Liver (tissue), 9 donors: ENCODE measurements around the gene SENP1. TPM values are rescaled to one million over a fixed set of nuclear protein-coding genes. Genes with fewer than 3 reads are reported as not detected.

Source experiments
- DNase-seq: peaks from one replicate; pipeline ENCODE4 v3.0.0-alpha.2; 2017; ENCODE audit warnings: low spot score
- H3K27ac ChIP-seq, 2 donors: one replicate each; pipeline ENCODE4 v1.7.0; 2013; ENCODE audit warnings: inconsistent platforms in 2 of 2, low read length in 2 of 2, control low read depth in 1 of 2, low read depth in 1 of 2, mild to moderate bottlenecking in 1 of 2
- H3K27me3 ChIP-seq, 4 donors: one replicate each; pipeline versions ENCODE4 v1.6.1 to v1.7.0; 2013; ENCODE audit warnings: low read length in 3 of 4, inconsistent platforms in 1 of 4, mild to moderate bottlenecking in 1 of 4, moderate library complexity in 1 of 4; ENCODE audit not compliant: control insufficient read depth in 4 of 4, insufficient read depth in 4 of 4
- H3K36me3 ChIP-seq, 4 donors: one replicate each; pipeline versions ENCODE4 v1.6.1 to v1.7.0; 2013; ENCODE audit warnings: low read length in 3 of 4, mild to moderate bottlenecking in 3 of 4, low read depth in 1 of 4, moderate library complexity in 1 of 4; ENCODE audit not compliant: control insufficient read depth in 4 of 4, insufficient read depth in 3 of 4
- H3K4me1 ChIP-seq, 4 donors: one replicate each; pipeline versions ENCODE4 v1.6.1 to v1.7.0; 2013; ENCODE audit warnings: low read length in 3 of 4, mild to moderate bottlenecking in 3 of 4, moderate library complexity in 1 of 4; ENCODE audit not compliant: control insufficient read depth in 4 of 4, insufficient read depth in 4 of 4
- H3K4me3 ChIP-seq, 3 donors: one replicate each; pipeline versions ENCODE4 v1.6.1 to v1.7.0; 2013; ENCODE audit warnings: low read length in 3 of 3, control low read depth in 1 of 3, low read depth in 1 of 3, mild to moderate bottlenecking in 1 of 3
- H3K9ac ChIP-seq, 2 donors: one replicate each; pipeline ENCODE4 v1.7.0; 2013; ENCODE audit warnings: low read length in 2 of 2, mild to moderate bottlenecking in 2 of 2, moderate library complexity in 2 of 2, control low read depth in 1 of 2, low read depth in 1 of 2
- H3K9me3 ChIP-seq, 4 donors: one replicate each; pipeline versions ENCODE4 v1.6.1 to v1.7.0; 2013; ENCODE audit warnings: low read length in 3 of 4; ENCODE audit not compliant: control insufficient read depth in 4 of 4
- ATF3 ChIP-seq: IDR thresholded peaks from 2 replicates; pipeline ENCODE4 v1.6.1; 2016; ENCODE audit warnings: antibody characterized with exemption
- CTCF ChIP-seq: fragments of 150-350 bp; IDR thresholded peaks from 2 replicates; pipeline ENCODE4 v1.5.1; 2017; ENCODE audit warnings: improper control_type of control experiment, low read depth, low read length; ENCODE audit not compliant: missing input control
- EGR1 ChIP-seq, 2 donors: IDR thresholded peaks; 2 replicates each; pipeline ENCODE4 v1.6.1; 2016 to 2018; ENCODE audit warnings: antibody characterized with exemption in 2 of 2, low read depth in 2 of 2
- FOXA1 ChIP-seq: IDR thresholded peaks from 2 replicates; pipeline ENCODE4 v1.6.1; 2016; ENCODE audit warnings: antibody characterized with exemption
- FOXA2 ChIP-seq: IDR thresholded peaks from 2 replicates; pipeline ENCODE4 v1.6.1; 2016; ENCODE audit warnings: antibody characterized with exemption
- GABPA ChIP-seq, 2 donors: IDR thresholded peaks in 1 of 2; conservative IDR thresholded peaks in 1 of 2; 2 replicates each; pipeline ENCODE4 v1.6.1; 2016; ENCODE audit warnings: antibody characterized with exemption in 2 of 2, mild to moderate bottlenecking in 1 of 2, moderate library complexity in 1 of 2
- HNF4A ChIP-seq, 2 donors: conservative IDR thresholded peaks; 2 replicates each; pipeline ENCODE4 v1.6.1; 2016; ENCODE audit warnings: antibody characterized with exemption in 2 of 2, mild to moderate bottlenecking in 2 of 2
- HNF4G ChIP-seq: IDR thresholded peaks from 2 replicates; pipeline ENCODE4 v1.6.1; 2016; ENCODE audit warnings: antibody characterized with exemption
- JUND ChIP-seq, 2 donors: IDR thresholded peaks; 2 replicates each; pipeline ENCODE4 v1.6.1; 2016; ENCODE audit warnings: antibody characterized with exemption in 2 of 2
- MAX ChIP-seq: IDR thresholded peaks from 2 replicates; pipeline ENCODE4 v1.6.1; 2016; ENCODE audit warnings: antibody characterized with exemption
- NR2F2 ChIP-seq: IDR thresholded peaks from 2 replicates; pipeline ENCODE4 v1.6.1; 2016; ENCODE audit warnings: antibody characterized with exemption
- RAD21 ChIP-seq, 2 donors: IDR thresholded peaks; 2 replicates each; pipeline ENCODE4 v1.6.1; 2016; ENCODE audit warnings: antibody characterized with exemption in 2 of 2, mild to moderate bottlenecking in 2 of 2
- REST ChIP-seq: IDR thresholded peaks from 2 replicates; pipeline ENCODE4 v1.6.1; 2016; ENCODE audit warnings: antibody characterized with exemption, mild to moderate bottlenecking
- RXRA ChIP-seq, 2 donors: IDR thresholded peaks; 2 replicates each; pipeline ENCODE4 v1.6.1; 2017 to 2018; ENCODE audit warnings: antibody characterized with exemption in 2 of 2, mild to moderate bottlenecking in 1 of 2
- SP1 ChIP-seq: IDR thresholded peaks from 2 replicates; pipeline ENCODE4 v1.6.1; 2018; ENCODE audit warnings: antibody characterized with exemption, mild to moderate bottlenecking
- TAF1 ChIP-seq: conservative IDR thresholded peaks from 2 replicates; pipeline ENCODE4 v1.6.1; 2016; ENCODE audit warnings: antibody characterized with exemption, mild to moderate bottlenecking
- YY1 ChIP-seq: IDR thresholded peaks from 2 replicates; pipeline ENCODE4 v1.6.1; 2016; ENCODE audit warnings: antibody characterized with exemption, mild to moderate bottlenecking
- ZBTB33 ChIP-seq: IDR thresholded peaks from 2 replicates; pipeline ENCODE4 v1.6.1; 2016; ENCODE audit warnings: antibody characterized with exemption
- WGBS: extraction: QIAGEN DNeasy Blood & Tissue Kit; methylation state at CpG from one replicate; pipeline ENCODE4 v1.1.7; 2013; 5-methylcytosine and 5-hydroxymethylcytosine counted together
- polyA plus RNA-seq, 2 donors: library from polyadenylated mRNA; stranded (reverse) in 1 of 2; unstranded in 1 of 2; fragments of 200-250 nt in 1 of 2; fragments of >200 nt in 1 of 2; fragmentation: Nextera tagmentation in 1 of 2; extraction: Ambion mirVana in 1 of 2; gene quantifications; one replicate each; pipeline versions ENCODE4 v1.2.1 to v1.2.3, GENCODE V29; 2013 to 2015
- total RNA-seq, 2 donors: library from RNA; depleted of rRNA; stranded (reverse); fragments of >200 nt; gene quantifications; one replicate each; pipeline ENCODE4 v1.2.3, GENCODE V29; 2014
- donor health status: healthy.
- donor health status: healthy.
- donor health status: healthy.
- donor health status: healthy.
- donor health status: healthy.

Gene SENP1
- total and polyA plus RNA-seq, 4 donors: 1.4 to 11.7 (median 4.2) TPM

- TF ChIP-seq YY1: no peak
- no peak for TF ChIP-seq MAX
- no peak for TF ChIP-seq GABPA (IDR thresholded peaks at IDR 0.05 in 1 of 2, conservative IDR thresholded peaks at IDR 0.05 in 1 of 2)
- Histone ChIP-seq H3K4me1 (no peaks in the 10 kb centered on the region), H3K27me3 (no peaks in the 10 kb centered on the region), H3K36me3 (no peaks in the 10 kb centered on the region), H3K27ac (no peak overlapping the region), H3K4me3 (no peak overlapping the region), H3K9me3 (no peaks in the 10 kb centered on the region), H3K9ac (no peak overlapping the region)
- WGBS: 94% methylated on average over 12 of the region's 12 CpGs
- DNase-seq: no peak
These were observed 74.5 kb downstream of the SENP1 start for GRCh38 chr12:48031135-48031960.

- no peaks in the 10 kb centered on the region for H3K4me1 ChIP-seq
- H3K36me3 ChIP-seq: no peaks in the 10 kb centered on the region
- TF ChIP-seq FOXA2 (no peak), SP1 (no peak), GABPA (IDR thresholded peaks at IDR 0.05 in 1 of 2, conservative IDR thresholded peaks at IDR 0.05 in 1 of 2) (no peak), RAD21 (IDR thresholded peaks at IDR 0.05) (no peak), YY1 (no peak), HNF4A (conservative IDR thresholded peaks at IDR 0.05) (no peak), RXRA (IDR thresholded peaks at IDR 0.05) (no peak), TAF1 (no peak), CTCF (no peak), HNF4G (no peak), REST (no peak), MAX (no peak), EGR1 (IDR thresholded peaks at IDR 0.05; ENCODE audit: low read depth in 2 of 2) (no peak), JUND (IDR thresholded peaks at IDR 0.05) (no peak), FOXA1 (no peak), ATF3 (no peak), ZBTB33 (no peak), NR2F2 (no peak)
- H3K9me3 ChIP-seq: no peaks in the 10 kb centered on the region
- H3K9ac ChIP-seq: no peak overlapping the region
- no peak overlapping the region for H3K27ac ChIP-seq
- no peaks in the 10 kb centered on the region for H3K27me3 ChIP-seq
- H3K4me3 ChIP-seq: no peak overlapping the region
- 86% methylated on average over 4 of the region's 4 CpGs for WGBS
- DNase-seq: no peak
These were observed 75.7 kb downstream of the SENP1 start for GRCh38 chr12:48030173-48030650.
